K562 (cell line): Measurements from ENCODE around the gene CEL.
"Not testable (repeated sequence)": the region's sequence is repeated elsewhere in the genome, so short reads cannot be mapped to it uniquely, and the experiment has no call there.

Source experiments
- FOXM1 ChIP-seq, 2 experiments: fragments of 450-650 bp in 1 of 2; sonication (generic) in 1 of 2; formaldehyde crosslinking in 1 of 2; IDR thresholded peaks; 2 replicates each; pipeline versions ENCODE4 v1.6.1 to v1.9.0; 2017 to 2022; ENCODE audit warnings: low read depth in 2 of 2, mild to moderate bottlenecking in 2 of 2, missing genetic modification reagents in 1 of 2, moderate library complexity in 1 of 2
- PHF20 ChIP-seq: fragments of 450-650 bp; IDR thresholded peaks from 2 replicates; pipeline ENCODE4 v1.6.1; 2018; ENCODE audit not compliant: partially characterized antibody
- ZNF184 ChIP-seq: sonication (generic); formaldehyde crosslinking; IDR thresholded peaks from 2 replicates; pipeline ENCODE4 v1.5.0; 2020; ENCODE audit warnings: missing genetic modification reagents
- ZZZ3 ChIP-seq: fragments of 450-650 bp; IDR thresholded peaks from 2 replicates; pipeline ENCODE4 v1.6.1; 2016; ENCODE audit warnings: antibody characterized with exemption, mild to moderate bottlenecking, moderate library complexity
- TF ChIP-seq, protein P1 (sequence below), 3 experiments: IDR thresholded peaks in 2 of 3; conservative IDR thresholded peaks in 1 of 3; 2 replicates each; pipeline ENCODE4 v1.5.1; 2011 to 2012; ENCODE audit warnings: low read length in 3 of 3, mild to moderate bottlenecking in 3 of 3, control low read depth in 2 of 3, improper control_type of control experiment in 1 of 3, inconsistent platforms in 1 of 3, low read depth in 1 of 3, mixed read lengths in 1 of 3, moderate library complexity in 1 of 3; ENCODE audit not compliant: insufficient read depth in 2 of 3
- TF ChIP-seq, protein P2 (sequence below): sonication (generic); formaldehyde crosslinking; IDR thresholded peaks from 2 replicates; pipeline ENCODE4 v1.8.0; 2022; ENCODE audit warnings: missing genetic modification reagents, mild to moderate bottlenecking, moderate library complexity, borderline replicate concordance
- TF ChIP-seq, protein P3 (sequence below): fragments of 450-650 bp; formaldehyde crosslinking; IDR thresholded peaks from 2 replicates; pipeline ENCODE4 v1.4.0; 2022; ENCODE audit warnings: missing genetic modification characterization
- TF ChIP-seq, protein P4 (sequence below): fragments of 450-650 bp; IDR thresholded peaks from 2 replicates; pipeline ENCODE4 v1.7.0; 2016; ENCODE audit warnings: borderline replicate concordance
- TF ChIP-seq, protein P5 (sequence below), 2 experiments: fragments of 450-650 bp; formaldehyde crosslinking in 1 of 2; IDR thresholded peaks; 2 replicates each; pipeline versions ENCODE4 v1.4.0 to v1.6.1; 2014 to 2020; ENCODE audit warnings: mild to moderate bottlenecking in 2 of 2, borderline replicate concordance in 1 of 2, low read depth in 1 of 2

DNA sequence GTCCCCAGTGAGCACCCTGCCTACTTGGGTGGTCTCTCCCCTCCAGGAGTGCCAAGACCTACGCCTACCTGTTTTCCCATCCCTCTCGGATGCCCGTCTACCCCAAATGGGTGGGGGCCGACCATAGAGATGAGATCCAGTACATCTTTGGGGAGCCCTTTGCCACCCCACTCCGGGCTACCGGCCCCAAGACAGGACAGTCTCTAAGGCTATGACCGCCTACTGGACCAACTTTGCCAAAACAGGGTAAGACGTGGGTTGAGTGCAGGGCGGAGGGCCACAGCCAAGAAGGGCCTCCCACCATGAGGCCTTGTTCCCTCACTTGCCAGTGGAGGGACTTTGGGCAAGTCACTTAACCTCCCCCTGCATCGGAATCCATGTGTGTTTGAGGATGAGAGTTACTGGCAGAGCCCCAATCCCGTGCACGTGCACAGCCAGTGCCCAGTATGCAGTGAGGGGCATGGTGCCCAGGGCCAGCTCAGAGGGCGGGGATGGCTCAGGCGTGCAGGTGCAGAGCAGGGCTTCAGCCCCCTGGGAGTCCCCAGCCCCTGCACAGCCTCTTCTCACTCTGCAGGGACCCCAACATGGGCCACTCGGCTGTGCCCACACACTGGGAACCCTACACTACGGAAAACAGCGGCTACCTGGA lies 24.6 kb downstream of the CEL start:
- TF ChIP-seq ZNF184 (CRISPR knock-in tag); PHF20; FOXM1 (IDR thresholded peaks at IDR 0.05; ENCODE audit: low read depth); FOXM1 (CRISPR knock-in tag; IDR thresholded peaks at IDR 0.05; ENCODE audit: low read depth); ZZZ3: not testable (repeated sequence)
- TF ChIP-seq, protein P1, sequence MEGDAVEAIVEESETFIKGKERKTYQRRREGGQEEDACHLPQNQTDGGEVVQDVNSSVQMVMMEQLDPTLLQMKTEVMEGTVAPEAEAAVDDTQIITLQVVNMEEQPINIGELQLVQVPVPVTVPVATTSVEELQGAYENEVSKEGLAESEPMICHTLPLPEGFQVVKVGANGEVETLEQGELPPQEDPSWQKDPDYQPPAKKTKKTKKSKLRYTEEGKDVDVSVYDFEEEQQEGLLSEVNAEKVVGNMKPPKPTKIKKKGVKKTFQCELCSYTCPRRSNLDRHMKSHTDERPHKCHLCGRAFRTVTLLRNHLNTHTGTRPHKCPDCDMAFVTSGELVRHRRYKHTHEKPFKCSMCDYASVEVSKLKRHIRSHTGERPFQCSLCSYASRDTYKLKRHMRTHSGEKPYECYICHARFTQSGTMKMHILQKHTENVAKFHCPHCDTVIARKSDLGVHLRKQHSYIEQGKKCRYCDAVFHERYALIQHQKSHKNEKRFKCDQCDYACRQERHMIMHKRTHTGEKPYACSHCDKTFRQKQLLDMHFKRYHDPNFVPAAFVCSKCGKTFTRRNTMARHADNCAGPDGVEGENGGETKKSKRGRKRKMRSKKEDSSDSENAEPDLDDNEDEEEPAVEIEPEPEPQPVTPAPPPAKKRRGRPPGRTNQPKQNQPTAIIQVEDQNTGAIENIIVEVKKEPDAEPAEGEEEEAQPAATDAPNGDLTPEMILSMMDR (IDR thresholded peaks at IDR 0.05 in 2 of 3, conservative IDR thresholded peaks at IDR 0.05 in 1 of 3; ENCODE audit: insufficient read depth in 2 of 3, low read depth in 1 of 3, low read length in 3 of 3): not testable (repeated sequence)
- TF ChIP-seq, protein P2, sequence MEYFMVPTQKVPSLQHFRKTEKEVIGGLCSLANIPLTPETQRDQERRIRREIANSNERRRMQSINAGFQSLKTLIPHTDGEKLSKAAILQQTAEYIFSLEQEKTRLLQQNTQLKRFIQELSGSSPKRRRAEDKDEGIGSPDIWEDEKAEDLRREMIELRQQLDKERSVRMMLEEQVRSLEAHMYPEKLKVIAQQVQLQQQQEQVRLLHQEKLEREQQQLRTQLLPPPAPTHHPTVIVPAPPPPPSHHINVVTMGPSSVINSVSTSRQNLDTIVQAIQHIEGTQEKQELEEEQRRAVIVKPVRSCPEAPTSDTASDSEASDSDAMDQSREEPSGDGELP: not testable (repeated sequence)
- TF ChIP-seq, protein P3, sequence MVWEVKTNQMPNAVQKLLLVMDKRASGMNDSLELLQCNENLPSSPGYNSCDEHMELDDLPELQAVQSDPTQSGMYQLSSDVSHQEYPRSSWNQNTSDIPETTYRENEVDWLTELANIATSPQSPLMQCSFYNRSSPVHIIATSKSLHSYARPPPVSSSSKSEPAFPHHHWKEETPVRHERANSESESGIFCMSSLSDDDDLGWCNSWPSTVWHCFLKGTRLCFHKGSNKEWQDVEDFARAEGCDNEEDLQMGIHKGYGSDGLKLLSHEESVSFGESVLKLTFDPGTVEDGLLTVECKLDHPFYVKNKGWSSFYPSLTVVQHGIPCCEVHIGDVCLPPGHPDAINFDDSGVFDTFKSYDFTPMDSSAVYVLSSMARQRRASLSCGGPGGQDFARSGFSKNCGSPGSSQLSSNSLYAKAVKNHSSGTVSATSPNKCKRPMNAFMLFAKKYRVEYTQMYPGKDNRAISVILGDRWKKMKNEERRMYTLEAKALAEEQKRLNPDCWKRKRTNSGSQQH (CRISPR knock-in tag): not testable (repeated sequence)
- TF ChIP-seq, protein P4, sequence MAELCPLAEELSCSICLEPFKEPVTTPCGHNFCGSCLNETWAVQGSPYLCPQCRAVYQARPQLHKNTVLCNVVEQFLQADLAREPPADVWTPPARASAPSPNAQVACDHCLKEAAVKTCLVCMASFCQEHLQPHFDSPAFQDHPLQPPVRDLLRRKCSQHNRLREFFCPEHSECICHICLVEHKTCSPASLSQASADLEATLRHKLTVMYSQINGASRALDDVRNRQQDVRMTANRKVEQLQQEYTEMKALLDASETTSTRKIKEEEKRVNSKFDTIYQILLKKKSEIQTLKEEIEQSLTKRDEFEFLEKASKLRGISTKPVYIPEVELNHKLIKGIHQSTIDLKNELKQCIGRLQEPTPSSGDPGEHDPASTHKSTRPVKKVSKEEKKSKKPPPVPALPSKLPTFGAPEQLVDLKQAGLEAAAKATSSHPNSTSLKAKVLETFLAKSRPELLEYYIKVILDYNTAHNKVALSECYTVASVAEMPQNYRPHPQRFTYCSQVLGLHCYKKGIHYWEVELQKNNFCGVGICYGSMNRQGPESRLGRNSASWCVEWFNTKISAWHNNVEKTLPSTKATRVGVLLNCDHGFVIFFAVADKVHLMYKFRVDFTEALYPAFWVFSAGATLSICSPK: not testable (repeated sequence)
- TF ChIP-seq, protein P5, sequence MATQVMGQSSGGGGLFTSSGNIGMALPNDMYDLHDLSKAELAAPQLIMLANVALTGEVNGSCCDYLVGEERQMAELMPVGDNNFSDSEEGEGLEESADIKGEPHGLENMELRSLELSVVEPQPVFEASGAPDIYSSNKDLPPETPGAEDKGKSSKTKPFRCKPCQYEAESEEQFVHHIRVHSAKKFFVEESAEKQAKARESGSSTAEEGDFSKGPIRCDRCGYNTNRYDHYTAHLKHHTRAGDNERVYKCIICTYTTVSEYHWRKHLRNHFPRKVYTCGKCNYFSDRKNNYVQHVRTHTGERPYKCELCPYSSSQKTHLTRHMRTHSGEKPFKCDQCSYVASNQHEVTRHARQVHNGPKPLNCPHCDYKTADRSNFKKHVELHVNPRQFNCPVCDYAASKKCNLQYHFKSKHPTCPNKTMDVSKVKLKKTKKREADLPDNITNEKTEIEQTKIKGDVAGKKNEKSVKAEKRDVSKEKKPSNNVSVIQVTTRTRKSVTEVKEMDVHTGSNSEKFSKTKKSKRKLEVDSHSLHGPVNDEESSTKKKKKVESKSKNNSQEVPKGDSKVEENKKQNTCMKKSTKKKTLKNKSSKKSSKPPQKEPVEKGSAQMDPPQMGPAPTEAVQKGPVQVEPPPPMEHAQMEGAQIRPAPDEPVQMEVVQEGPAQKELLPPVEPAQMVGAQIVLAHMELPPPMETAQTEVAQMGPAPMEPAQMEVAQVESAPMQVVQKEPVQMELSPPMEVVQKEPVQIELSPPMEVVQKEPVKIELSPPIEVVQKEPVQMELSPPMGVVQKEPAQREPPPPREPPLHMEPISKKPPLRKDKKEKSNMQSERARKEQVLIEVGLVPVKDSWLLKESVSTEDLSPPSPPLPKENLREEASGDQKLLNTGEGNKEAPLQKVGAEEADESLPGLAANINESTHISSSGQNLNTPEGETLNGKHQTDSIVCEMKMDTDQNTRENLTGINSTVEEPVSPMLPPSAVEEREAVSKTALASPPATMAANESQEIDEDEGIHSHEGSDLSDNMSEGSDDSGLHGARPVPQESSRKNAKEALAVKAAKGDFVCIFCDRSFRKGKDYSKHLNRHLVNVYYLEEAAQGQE (IDR thresholded peaks at IDR 0.05; ENCODE audit: borderline replicate concordance): not testable (repeated sequence)
- TF ChIP-seq, protein P5 (CRISPR knock-in tag; IDR thresholded peaks at IDR 0.05; ENCODE audit: low read depth): not testable (repeated sequence)
